OCI-LY1 (cell line): ENCODE results near the gene NHERF2.

Experiments
- EZH2 ChIP-seq: fragments of 200-600 bp; sonication (generic), shearing (Covaris generic); IDR thresholded peaks from 2 replicates; pipeline ENCODE4 v1.8.0; 2017; ENCODE audit warnings: borderline replicate concordance, mixed run types, mild to moderate bottlenecking, antibody characterized with exemption, low read length, moderate library complexity, mixed read lengths
- TF ChIP-seq, protein P1 (sequence below): fragments of 200-600 bp; sonication (generic), shearing (Covaris generic); IDR thresholded peaks from 2 replicates; pipeline ENCODE4 v1.5.1; 2017; ENCODE audit warnings: mild to moderate bottlenecking, antibody characterized with exemption, low read length, moderate library complexity, mixed read lengths

GRCh38 chr16:2038382-2039231 lies 11.9 kb downstream of the NHERF2 start:
- TF ChIP-seq, protein P1, sequence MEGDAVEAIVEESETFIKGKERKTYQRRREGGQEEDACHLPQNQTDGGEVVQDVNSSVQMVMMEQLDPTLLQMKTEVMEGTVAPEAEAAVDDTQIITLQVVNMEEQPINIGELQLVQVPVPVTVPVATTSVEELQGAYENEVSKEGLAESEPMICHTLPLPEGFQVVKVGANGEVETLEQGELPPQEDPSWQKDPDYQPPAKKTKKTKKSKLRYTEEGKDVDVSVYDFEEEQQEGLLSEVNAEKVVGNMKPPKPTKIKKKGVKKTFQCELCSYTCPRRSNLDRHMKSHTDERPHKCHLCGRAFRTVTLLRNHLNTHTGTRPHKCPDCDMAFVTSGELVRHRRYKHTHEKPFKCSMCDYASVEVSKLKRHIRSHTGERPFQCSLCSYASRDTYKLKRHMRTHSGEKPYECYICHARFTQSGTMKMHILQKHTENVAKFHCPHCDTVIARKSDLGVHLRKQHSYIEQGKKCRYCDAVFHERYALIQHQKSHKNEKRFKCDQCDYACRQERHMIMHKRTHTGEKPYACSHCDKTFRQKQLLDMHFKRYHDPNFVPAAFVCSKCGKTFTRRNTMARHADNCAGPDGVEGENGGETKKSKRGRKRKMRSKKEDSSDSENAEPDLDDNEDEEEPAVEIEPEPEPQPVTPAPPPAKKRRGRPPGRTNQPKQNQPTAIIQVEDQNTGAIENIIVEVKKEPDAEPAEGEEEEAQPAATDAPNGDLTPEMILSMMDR, result no peak
- TF ChIP-seq EZH2, result no peak
